ENCODE measurements around the gene PNKP.

The PNKP gene

DNA sequence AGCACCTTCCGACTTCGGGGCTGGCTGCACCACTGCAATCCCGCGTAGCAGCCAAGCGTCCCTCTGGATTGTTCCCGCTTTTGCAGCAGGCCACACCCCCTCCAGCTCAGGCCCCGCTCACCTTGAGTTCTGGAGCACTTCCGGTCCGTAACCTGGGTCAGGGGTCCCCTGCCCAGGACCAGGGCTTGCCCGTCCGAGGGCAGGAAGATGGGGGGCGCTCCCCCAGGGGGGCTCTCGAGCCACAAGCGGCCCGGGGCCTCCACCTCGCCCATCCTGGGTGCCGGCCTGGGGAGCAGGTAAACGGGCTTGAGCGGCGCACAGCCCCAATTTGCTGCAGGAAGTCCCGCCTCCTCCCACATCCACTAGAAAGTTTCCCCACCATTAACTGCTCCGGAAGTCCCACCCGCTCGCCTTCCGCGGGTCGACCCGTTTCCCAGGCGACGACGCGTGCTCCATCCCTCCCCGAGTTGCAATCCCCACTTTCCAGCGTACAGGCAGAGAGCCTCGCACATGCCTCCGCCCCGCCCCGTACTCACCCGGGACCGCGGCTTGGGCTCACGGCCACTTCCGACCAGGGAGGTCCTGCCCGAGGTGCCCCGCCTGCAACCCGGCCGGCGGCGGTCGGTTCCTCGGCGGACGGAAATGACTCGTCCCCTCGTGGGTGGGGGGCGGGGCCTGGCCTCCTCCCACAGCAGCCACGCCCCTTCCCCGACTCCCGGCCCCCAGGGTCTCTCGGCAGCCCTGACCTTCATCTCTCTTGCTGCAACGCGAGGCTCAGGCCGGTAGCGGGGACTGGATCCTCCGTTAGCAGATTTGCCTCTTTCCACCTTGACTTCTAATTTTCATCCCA lies at the start of gene PNKP:
TSS of gene PNKP (minus strand) at position 644 of the 850 bp plus-strand sequence. CDS start at position 272, 372 bp downstream.
- no peak within 1 kb of the TSS for H3K27ac Mint-ChIP-seq
- peaks cover 39% of the 10 kb centered on the region for H3K4me1 Mint-ChIP-seq (ENCODE audit: low read depth)
- H3K4me3 Mint-ChIP-seq, result peak within 1 kb of the TSS; percentile 98

DNA sequence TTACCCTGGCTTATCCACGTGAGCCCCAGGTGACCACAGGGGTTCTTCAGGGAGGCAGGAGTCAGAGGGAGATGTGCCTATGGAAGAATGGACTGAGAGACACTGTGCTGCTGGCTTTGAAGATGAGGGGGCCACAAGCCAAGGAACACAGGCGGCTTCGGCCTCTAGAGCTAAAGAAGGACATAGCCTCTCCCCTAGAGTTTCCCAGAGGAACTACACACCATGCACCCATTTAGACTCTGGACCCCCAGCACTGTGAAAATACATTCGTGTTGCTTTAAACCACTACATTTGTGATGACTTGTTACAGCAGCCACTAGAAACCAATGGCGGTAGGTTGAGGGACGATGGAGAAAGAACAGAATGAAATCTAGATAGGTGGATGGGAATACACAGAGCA lies 47.9 kb upstream of the PNKP start:
- no peak overlapping the region for H3K4me3 Mint-ChIP-seq
- no peak overlapping the region for H3K27ac Mint-ChIP-seq
- no peaks in the 10 kb centered on the region for H3K9me3 Mint-ChIP-seq
- H3K27me3 Mint-ChIP-seq (ENCODE audit: low read depth), result no peaks in the 10 kb centered on the region
- H3K36me3 Mint-ChIP-seq (ENCODE audit: low read depth), result peaks cover 52% of the 10 kb centered on the region
- peaks cover 41% of the 10 kb centered on the region for H3K4me1 Mint-ChIP-seq (ENCODE audit: low read depth)

More for the DNA sequence above, at the start of gene PNKP:
- Mint-ChIP-seq H3K9me3 (no peaks in the 10 kb centered on the region), H3K27me3 (ENCODE audit: low read depth) (no peaks in the 10 kb centered on the region), H3K36me3 (ENCODE audit: low read depth) (peaks cover 31% of the 10 kb centered on the region)

DNA sequence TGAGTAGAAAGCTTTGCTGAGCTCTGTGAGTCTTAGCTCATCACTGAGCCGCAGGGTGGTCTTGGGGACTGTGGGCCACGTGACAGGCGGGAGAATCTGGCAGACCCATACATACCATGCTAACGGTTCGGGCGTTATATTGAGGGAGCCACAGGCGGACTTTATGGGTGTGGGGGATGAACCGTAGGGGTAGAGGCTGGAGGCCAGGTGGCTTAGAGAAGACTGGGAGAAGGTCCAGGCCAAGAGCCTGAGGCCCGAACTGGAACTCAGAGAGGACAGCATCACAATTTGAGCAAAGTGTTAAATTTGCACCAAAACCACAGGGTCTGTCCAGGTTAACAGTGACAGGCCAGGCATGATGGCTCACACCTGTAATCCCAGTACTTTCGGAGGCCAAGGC lies 46.3 kb upstream of the PNKP start:
- Mint-ChIP-seq H3K4me3 (no peak overlapping the region), H3K27me3 (ENCODE audit: low read depth) (no peaks in the 10 kb centered on the region), H3K9me3 (no peaks in the 10 kb centered on the region), H3K36me3 (ENCODE audit: low read depth) (peaks cover 51% of the 10 kb centered on the region), H3K27ac (peak overlapping the region; percentile 31), H3K4me1 (ENCODE audit: low read depth) (peaks cover 38% of the 10 kb centered on the region)

DNA sequence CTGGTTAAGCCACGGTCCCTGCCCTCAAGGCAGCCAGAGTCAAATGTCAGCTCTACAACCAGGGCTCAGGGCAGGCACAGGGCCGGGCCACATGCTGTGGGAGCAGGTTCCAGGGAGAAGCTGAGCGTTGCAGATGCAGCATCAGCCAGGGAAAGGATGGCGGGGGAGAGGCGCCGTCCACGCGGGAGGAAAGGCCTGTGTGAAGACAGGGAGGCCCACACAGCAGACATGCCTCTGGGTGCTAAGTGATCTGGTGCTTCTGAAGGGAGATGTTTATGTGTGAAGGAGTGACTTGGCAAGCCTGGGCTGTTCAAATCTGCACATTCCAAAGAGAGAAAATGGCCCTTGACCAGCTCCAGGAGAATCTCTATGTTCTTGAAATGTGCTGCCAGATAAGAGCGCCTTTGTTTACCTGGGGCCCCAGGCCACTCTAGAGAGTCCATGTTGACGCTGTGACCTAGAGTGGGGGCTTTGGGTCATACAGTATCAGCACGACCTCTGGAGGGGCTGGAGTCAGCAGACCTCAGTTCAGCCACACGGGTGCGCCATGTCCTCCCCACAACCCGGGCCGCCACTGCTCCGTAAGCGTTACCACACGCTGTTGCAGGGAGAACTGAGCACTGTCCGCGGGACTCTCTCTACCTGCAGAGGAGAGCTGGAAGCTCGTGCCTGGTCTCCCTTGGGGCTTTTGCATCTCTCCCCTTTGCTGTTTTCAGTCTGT lies 45.7 kb upstream of the PNKP start:
- H3K9me3 Mint-ChIP-seq, result no peaks in the 10 kb centered on the region
- H3K4me3 Mint-ChIP-seq, result no peak overlapping the region
- H3K36me3 Mint-ChIP-seq (ENCODE audit: low read depth), result peaks cover 49% of the 10 kb centered on the region
- H3K27me3 Mint-ChIP-seq (ENCODE audit: low read depth), result no peaks in the 10 kb centered on the region
- H3K27ac Mint-ChIP-seq, result peak overlapping the region; percentile 43
- H3K4me1 Mint-ChIP-seq (ENCODE audit: low read depth), result peaks cover 36% of the 10 kb centered on the region

DNA sequence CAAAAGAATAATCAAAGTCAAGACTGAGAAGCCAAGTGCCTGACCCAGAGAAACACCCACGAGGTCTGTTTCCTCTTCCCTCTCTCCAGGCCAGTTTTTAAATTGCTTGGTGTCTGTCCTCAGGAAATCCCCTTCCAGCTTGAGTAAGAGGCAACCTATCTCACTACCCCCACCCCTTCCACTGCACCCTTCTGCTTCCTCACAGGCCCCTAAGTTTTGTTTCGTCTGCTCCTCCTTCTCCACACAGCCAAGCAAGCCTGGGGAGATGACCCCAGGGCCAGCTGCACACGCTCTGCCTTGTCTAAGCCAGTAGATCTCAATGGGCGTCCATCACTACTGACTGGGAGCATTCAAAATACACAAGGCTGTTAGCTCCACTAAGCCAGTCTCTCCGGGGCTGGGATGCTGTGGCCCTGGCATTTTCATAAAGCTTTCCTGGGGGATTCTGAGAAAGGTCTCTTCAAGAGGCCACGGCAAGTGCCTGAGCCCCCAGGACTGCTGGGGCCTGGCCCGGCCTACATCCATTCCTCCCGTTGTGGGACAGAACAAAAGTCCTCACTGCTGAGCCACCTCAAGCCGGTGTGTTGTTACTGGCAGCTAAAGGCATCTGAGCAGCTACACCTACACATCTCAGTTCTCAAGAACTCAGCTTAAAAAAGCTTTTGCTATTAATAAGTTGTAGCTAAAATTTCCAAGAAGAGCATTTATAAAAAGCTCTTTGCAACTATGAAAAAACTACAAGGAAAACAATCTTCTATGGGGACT lies 44.2 kb upstream of the PNKP start:
- Mint-ChIP-seq H3K27ac (peak overlapping the region; percentile 84), H3K9me3 (no peaks in the 10 kb centered on the region), H3K4me1 (ENCODE audit: low read depth) (peaks cover 37% of the 10 kb centered on the region), H3K4me3 (peak overlapping the region; percentile 58), H3K27me3 (ENCODE audit: low read depth) (no peaks in the 10 kb centered on the region), H3K36me3 (ENCODE audit: low read depth) (peaks cover 48% of the 10 kb centered on the region)

DNA sequence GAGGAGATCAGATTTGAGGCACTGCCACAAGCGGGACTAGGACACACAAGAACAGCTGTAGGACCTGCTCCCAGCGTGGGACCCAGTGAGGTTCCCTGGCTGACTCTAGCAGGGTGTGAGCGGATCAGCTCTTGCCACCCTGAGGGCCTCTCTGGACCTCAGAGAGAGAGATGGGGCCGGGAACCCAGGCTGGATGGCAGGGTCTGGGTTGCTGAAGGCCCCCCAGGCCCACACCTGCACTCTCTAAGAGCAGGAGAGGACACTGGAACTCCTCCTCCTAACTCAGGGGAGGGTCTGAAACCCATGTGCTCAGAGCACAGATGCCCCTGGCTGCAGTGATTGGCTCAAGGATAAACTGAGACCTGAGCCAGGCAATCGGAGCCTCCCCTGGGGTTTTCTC lies 42.8 kb upstream of the PNKP start:
- Mint-ChIP-seq H3K9me3 (no peaks in the 10 kb centered on the region), H3K4me1 (ENCODE audit: low read depth) (peaks cover 44% of the 10 kb centered on the region), H3K27ac (peak overlapping the region; percentile 63), H3K4me3 (no peak overlapping the region), H3K27me3 (ENCODE audit: low read depth) (no peaks in the 10 kb centered on the region), H3K36me3 (ENCODE audit: low read depth) (peaks cover 49% of the 10 kb centered on the region)

- Mint-ChIP-seq H3K27ac (peak overlapping the region; percentile 45), H3K4me1 (ENCODE audit: low read depth) (peaks cover 42% of the 10 kb centered on the region), H3K9me3 (no peaks in the 10 kb centered on the region), H3K27me3 (ENCODE audit: low read depth) (no peaks in the 10 kb centered on the region), H3K4me3 (no peak overlapping the region), H3K36me3 (ENCODE audit: low read depth) (peaks cover 41% of the 10 kb centered on the region)
Measured at GRCh38 chr19:49908480-49909420, 41.4 kb upstream of the PNKP start.

DNA sequence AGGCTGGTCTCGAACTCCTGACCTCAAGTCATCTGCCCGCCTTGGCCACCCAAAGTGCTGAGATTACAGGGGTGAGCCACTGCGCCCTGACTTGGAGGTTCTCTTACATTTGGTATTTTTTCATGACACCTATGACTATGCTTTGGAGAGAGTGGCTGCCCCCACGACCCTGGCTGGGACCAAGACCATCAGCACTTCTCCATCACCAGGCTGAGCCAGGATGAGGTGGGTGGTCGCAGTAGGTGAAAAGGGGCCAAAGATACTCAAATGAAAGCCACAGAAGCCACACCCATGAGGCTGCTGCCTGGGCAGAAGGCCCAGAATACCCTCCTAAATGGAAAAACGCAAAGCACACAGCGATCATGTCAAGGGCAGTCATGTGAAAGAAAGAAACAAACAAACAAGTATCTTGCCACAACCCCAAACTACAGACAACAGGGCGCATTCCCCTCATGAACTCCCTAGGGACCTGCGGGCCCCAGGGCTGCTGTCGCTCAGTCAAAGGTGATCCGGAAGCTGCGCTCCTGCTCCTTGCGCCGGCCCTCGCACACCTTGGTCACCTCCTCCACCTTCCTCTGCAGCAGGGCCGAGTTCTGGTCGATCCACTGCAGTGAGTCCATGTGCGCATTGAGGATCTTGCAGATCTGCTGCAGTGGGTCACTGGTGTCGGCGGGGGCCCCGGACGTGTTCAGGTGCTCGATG lies 40.5 kb upstream of the PNKP start:
- no peaks in the 10 kb centered on the region for H3K9me3 Mint-ChIP-seq
- peaks cover 33% of the 10 kb centered on the region for H3K36me3 Mint-ChIP-seq (ENCODE audit: low read depth)
- H3K27me3 Mint-ChIP-seq (ENCODE audit: low read depth), result no peaks in the 10 kb centered on the region
- no peak overlapping the region for H3K27ac Mint-ChIP-seq
- peaks cover 36% of the 10 kb centered on the region for H3K4me1 Mint-ChIP-seq (ENCODE audit: low read depth)
- H3K4me3 Mint-ChIP-seq, result no peak overlapping the region

- H3K27ac Mint-ChIP-seq, result no peak overlapping the region
- no peak overlapping the region for H3K4me3 Mint-ChIP-seq
- H3K36me3 Mint-ChIP-seq (ENCODE audit: low read depth), result peaks cover 28% of the 10 kb centered on the region
- peaks cover 30% of the 10 kb centered on the region for H3K4me1 Mint-ChIP-seq (ENCODE audit: low read depth)
- H3K9me3 Mint-ChIP-seq, result no peaks in the 10 kb centered on the region
- H3K27me3 Mint-ChIP-seq (ENCODE audit: low read depth), result no peaks in the 10 kb centered on the region
Measured at GRCh38 chr19:49906879-49907564, 39.6 kb upstream of the PNKP start.

DNA sequence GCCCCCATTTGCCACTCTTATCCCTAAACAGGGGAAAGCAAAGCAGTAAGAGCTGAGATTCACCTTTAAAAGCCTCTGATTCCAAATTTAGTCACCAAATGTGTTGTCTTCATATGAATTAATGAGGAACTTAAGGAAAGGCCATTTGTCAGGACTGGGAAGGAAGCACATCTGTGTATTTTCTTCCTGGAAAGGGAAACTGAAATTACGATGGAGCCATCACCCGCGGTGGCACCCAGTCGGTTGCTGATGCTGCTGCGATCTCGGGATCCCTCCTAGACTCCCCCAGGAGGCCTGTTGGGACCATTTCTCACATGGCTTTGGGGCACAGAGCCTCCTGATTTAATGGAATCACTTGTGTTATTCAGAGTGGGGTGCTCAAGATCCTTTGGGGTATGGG lies 36.8 kb upstream of the PNKP start:
- H3K4me1 Mint-ChIP-seq (ENCODE audit: low read depth), result peaks cover 20% of the 10 kb centered on the region
- no peak overlapping the region for H3K27ac Mint-ChIP-seq
- H3K4me3 Mint-ChIP-seq, result no peak overlapping the region
- H3K27me3 Mint-ChIP-seq (ENCODE audit: low read depth), result no peaks in the 10 kb centered on the region
- peaks cover 19% of the 10 kb centered on the region for H3K36me3 Mint-ChIP-seq (ENCODE audit: low read depth)
- H3K9me3 Mint-ChIP-seq, result no peaks in the 10 kb centered on the region

- H3K27me3 Mint-ChIP-seq (ENCODE audit: low read depth), result no peaks in the 10 kb centered on the region
- peaks cover 39% of the 10 kb centered on the region for H3K4me1 Mint-ChIP-seq (ENCODE audit: low read depth)
- peak within 1 kb of the TSS; percentile 87 for H3K4me3 Mint-ChIP-seq
- no peaks in the 10 kb centered on the region for H3K9me3 Mint-ChIP-seq
- H3K27ac Mint-ChIP-seq, result peak within 1 kb of the TSS; percentile 98
- peaks cover 4% of the 10 kb centered on the region for H3K36me3 Mint-ChIP-seq (ENCODE audit: low read depth)
Measured at GRCh38 chr19:49896863-49897621, 29.7 kb upstream of the PNKP start, which contains the start of gene IL4I1. Gene IL4I1, minus strand, starts transcription at chr19:49896887. Its CDS starts 727 bp downstream, at chr19:49896160.

GRCh38 chr19:49895566-49896297 lies 28.4 kb upstream of the PNKP start:
- Mint-ChIP-seq H3K36me3 (ENCODE audit: low read depth) (peaks cover 4% of the 10 kb centered on the region), H3K27ac (peak overlapping the region; percentile 98), H3K27me3 (ENCODE audit: low read depth) (no peaks in the 10 kb centered on the region), H3K4me3 (peak overlapping the region; percentile 31), H3K4me1 (ENCODE audit: low read depth) (peaks cover 37% of the 10 kb centered on the region), H3K9me3 (no peaks in the 10 kb centered on the region)

Data from T-helper 1 cell treated with Interleukin-12 subunit alpha and Interleukin-12 subunit beta and Interleukin-4 antibody, amounts not matched to agents 30 μg/mL and 1 μg/mL, for 36 hours (primary cell).